HPDE6-E6E7 (cell line): ENCODE measurements around the gene MED12.
A peak's percentile ranks its signal among the peaks of the same experiment; 100 is the strongest.

ENCODE experiments used
- DNase-seq: peaks from one replicate; pipeline ENCODE4 v3.0.0; 2011; ENCODE audit warnings: missing footprints; ENCODE audit errors: extremely low spot score

The MED12 gene

GRCh38 chrX:71107245-71107644, 11.2 kb upstream of the MED12 start:
- no peak for DNase-seq

GRCh38 chrX:71107762-71108360, 10.5 kb upstream of the MED12 start:
- no peak for DNase-seq

GRCh38 chrX:71109051-71109450, 9.3 kb upstream of the MED12 start:
- no peak for DNase-seq

- DNase-seq: no peak
Observed at GRCh38 chrX:71111141-71111843, 7.1 kb upstream of the MED12 start, which contains the start of gene IL2RG. Gene IL2RG, minus strand, starts transcription at chrX:71111577. Its CDS starts 38 bp downstream, at chrX:71111539.

GRCh38 chrX:71111921-71112431, 6.4 kb upstream of the MED12 start:
- no peak for DNase-seq

GRCh38 chrX:71117358-71117757, 1.0 kb upstream of the MED12 start:
- DNase-seq: no peak

- no peak for DNase-seq
Observed at GRCh38 chrX:71118985-71119535, 664 bp downstream of the MED12 start.

- DNase-seq: no peak
Observed at GRCh38 chrX:71128166-71128833, 9.9 kb downstream of the MED12 start.

- peak; percentile 31 for DNase-seq
Observed at GRCh38 chrX:71128915-71129765, 10.7 kb downstream of the MED12 start.

GRCh38 chrX:71131510-71131909, 13.1 kb downstream of the MED12 start:
- DNase-seq: no peak

- no peak for DNase-seq
Observed at GRCh38 chrX:71140440-71140839, 22.0 kb downstream of the MED12 start.

- DNase-seq: no peak
Observed at GRCh38 chrX:71143508-71143907, 25.1 kb downstream of the MED12 start.

- DNase-seq: no peak
Observed at GRCh38 chrX:71144651-71145050, 26.3 kb downstream of the MED12 start, which contains the start of gene NLGN3. Gene NLGN3, plus strand, starts transcription at chrX:71144841. Its CDS starts 2,909 bp downstream, at chrX:71147750.

GRCh38 chrX:71147496-71148277, 29.3 kb downstream of the MED12 start:
- DNase-seq: no peak

- DNase-seq: no peak
Observed at GRCh38 chrX:71148278-71148663, 29.9 kb downstream of the MED12 start.

GRCh38 chrX:71151366-71151765, 33.0 kb downstream of the MED12 start:
- DNase-seq: no peak

GRCh38 chrX:71154196-71154595, 35.8 kb downstream of the MED12 start:
- DNase-seq: no peak

GRCh38 chrX:71154641-71155040, 36.2 kb downstream of the MED12 start:
- no peak for DNase-seq

GRCh38 chrX:71158603-71159002, 40.2 kb downstream of the MED12 start:
- no peak for DNase-seq

GRCh38 chrX:71159335-71159734, 40.9 kb downstream of the MED12 start:
- no peak for DNase-seq

- DNase-seq: no peak
Observed at GRCh38 chrX:71160475-71160874, 42.1 kb downstream of the MED12 start.
